ENCODE results near the gene MID1. TPM values are rescaled to one million over a fixed set of nuclear protein-coding genes. Genes with fewer than 3 reads are reported as not detected.

Gene MID1
- total RNA-seq, 2 experiments from 2014 or later, result 0.19 TPM; not detected in 1

GRCh38 chrX:10545882-10546281 lies 74.5 kb downstream of the MID1 start:
- intact Hi-C loops (cut with DNase I, micrococcal nuclease), result no loop called here
- H3K27ac Mint-ChIP-seq, result no peak overlapping the region
- TF ChIP-seq CTCF (IDR thresholded peaks at IDR 0.05), result no peak
- ATAC-seq (ENCODE audit: poor library complexity) (no peak), DNase-seq (no peak)
- H3K27me3 Mint-ChIP-seq, result no peaks in the 10 kb centered on the region
- Histone ChIP-seq H3K9me3 (ENCODE audit: control insufficient read depth in 1 of 2, insufficient read depth in 1 of 2, low read length in 2 of 2) (no peaks in the 10 kb centered on the region), H3K27me3 (ENCODE audit: control insufficient read depth in 1 of 2, insufficient read depth in 2 of 2, low read length in 2 of 2) (no peaks in the 10 kb centered on the region), H3K4me1 (ENCODE audit: insufficient read depth, low read length) (no peaks in the 10 kb centered on the region), H3K27ac (ENCODE audit: low read depth in 1 of 2, low read length in 2 of 2) (no peak overlapping the region), H3K4me3 (ENCODE audit: low read length) (no peak overlapping the region), H3K36me3 (ENCODE audit: insufficient read depth, low read length) (no peaks in the 10 kb centered on the region)
- no peaks in the 10 kb centered on the region for H3K36me3 Mint-ChIP-seq (ENCODE audit: low read depth)
- CTCF ChIA-PET, result no interaction called here
- H3K4me1 Mint-ChIP-seq (ENCODE audit: low read depth), result no peaks in the 10 kb centered on the region
- H3K9me3 Mint-ChIP-seq, result peaks cover 4% of the 10 kb centered on the region
- POLR2A ChIA-PET, result no interaction called here
- no peak overlapping the region for H3K4me3 Mint-ChIP-seq

- CTCF ChIA-PET, result no interaction called here
- no peaks in the 10 kb centered on the region for H3K4me1 Mint-ChIP-seq (ENCODE audit: low read depth)
- no peak overlapping the region for H3K27ac Mint-ChIP-seq
- Histone ChIP-seq H3K4me1 (ENCODE audit: insufficient read depth, low read length) (no peaks in the 10 kb centered on the region), H3K4me3 (ENCODE audit: low read length) (no peak overlapping the region), H3K36me3 (ENCODE audit: insufficient read depth, low read length) (no peaks in the 10 kb centered on the region), H3K27me3 (ENCODE audit: control insufficient read depth in 1 of 2, insufficient read depth in 2 of 2, low read length in 2 of 2) (no peaks in the 10 kb centered on the region), H3K9me3 (ENCODE audit: control insufficient read depth in 1 of 2, insufficient read depth in 1 of 2, low read length in 2 of 2) (no peaks in the 10 kb centered on the region), H3K27ac (ENCODE audit: low read depth in 1 of 2, low read length in 2 of 2) (no peak overlapping the region)
- no peak overlapping the region for H3K4me3 Mint-ChIP-seq
- no peaks in the 10 kb centered on the region for H3K36me3 Mint-ChIP-seq (ENCODE audit: low read depth)
- no peaks in the 10 kb centered on the region for H3K27me3 Mint-ChIP-seq
- H3K9me3 Mint-ChIP-seq, result peaks cover 4% of the 10 kb centered on the region
- POLR2A ChIA-PET, result no interaction called here
- DNase-seq (no peak), ATAC-seq (ENCODE audit: poor library complexity) (no peak)
- no peak for TF ChIP-seq CTCF (IDR thresholded peaks at IDR 0.05)
- intact Hi-C loops (cut with DNase I, micrococcal nuclease), result no loop called here
These were observed 77.8 kb downstream of the MID1 start for GRCh38 chrX:10542586-10542985.

- ChIA-PET CTCF (no interaction called here), POLR2A (no interaction called here)
- Mint-ChIP-seq H3K27me3 (no peaks in the 10 kb centered on the region), H3K36me3 (ENCODE audit: low read depth) (no peaks in the 10 kb centered on the region), H3K27ac (no peak overlapping the region), H3K4me1 (ENCODE audit: low read depth) (no peaks in the 10 kb centered on the region), H3K4me3 (no peak overlapping the region), H3K9me3 (no peaks in the 10 kb centered on the region)
- H3K9me3 ChIP-seq (ENCODE audit: control insufficient read depth in 1 of 2, insufficient read depth in 1 of 2, low read length in 2 of 2), result no peaks in the 10 kb centered on the region
- intact Hi-C loops (cut with DNase I, micrococcal nuclease), result no loop called here
- no peaks in the 10 kb centered on the region for H3K4me1 ChIP-seq (ENCODE audit: insufficient read depth, low read length)
- TF ChIP-seq CTCF (IDR thresholded peaks at IDR 0.05), result no peak
- no peak for DNase-seq
- H3K27ac ChIP-seq (ENCODE audit: low read depth in 1 of 2, low read length in 2 of 2), result no peak overlapping the region
- no peaks in the 10 kb centered on the region for H3K27me3 ChIP-seq (ENCODE audit: control insufficient read depth in 1 of 2, insufficient read depth in 2 of 2, low read length in 2 of 2)
- H3K4me3 ChIP-seq (ENCODE audit: low read length), result no peak overlapping the region
- H3K36me3 ChIP-seq (ENCODE audit: insufficient read depth, low read length), result no peaks in the 10 kb centered on the region
- ATAC-seq (ENCODE audit: poor library complexity), result no peak
These were observed 81.6 kb downstream of the MID1 start for GRCh38 chrX:10538831-10539230.

Measured in CD4-positive, alpha-beta T cell (primary cell).